ENCODE results near the gene FAM98C.

Gene FAM98C

GRCh38 chr19:38457690-38458405 lies 55.0 kb downstream of the FAM98C start:
- H3K4me1 ChIP-seq (ENCODE audit: control insufficient read depth, insufficient read depth, low read length, unreplicated experiment): no peaks in the 10 kb centered on the region
- H2AFZ ChIP-seq (ENCODE audit: low read length, unreplicated experiment): no peak overlapping the region
- no peaks in the 10 kb centered on the region for H3K79me2 ChIP-seq (ENCODE audit: control insufficient read depth, insufficient read depth, low read length, unreplicated experiment)
- no peak overlapping the region for H3K4me3 ChIP-seq (ENCODE audit: low read depth, low read length)
- H3K36me3 ChIP-seq (ENCODE audit: insufficient read depth, low read length): no peaks in the 10 kb centered on the region
- H3K27me3 ChIP-seq (ENCODE audit: insufficient read depth, low read length): no peaks in the 10 kb centered on the region
- no peak overlapping the region for H3K27ac ChIP-seq (ENCODE audit: low read depth, low read length)

All from ACC112 (cell line).